Fibroblast of lung (primary cell): ENCODE data around the gene TACC2. TPM values are rescaled to one million over a fixed set of nuclear protein-coding genes. Genes with fewer than 3 reads are reported as not detected.

Experiments
- DNase-seq, 2 donors: peaks; one replicate each; pipeline versions ENCODE4 v3.0.0 to v3.0.0-alpha.2; 2010; ENCODE audit warnings: low read depth in 2 of 2
- H2AFZ ChIP-seq: 2 replicates; pipeline ENCODE4 v1.5.1; 2012; ENCODE audit warnings: low read length, control low read depth, inconsistent platforms
- H3K27ac ChIP-seq: 2 replicates; pipeline ENCODE4 v1.5.1; 2011; ENCODE audit warnings: low read length, control low read depth; ENCODE audit not compliant: insufficient read depth
- H3K27me3 ChIP-seq: 2 replicates; pipeline ENCODE4 v1.5.1; 2011; ENCODE audit warnings: mild to moderate bottlenecking, low read length; ENCODE audit not compliant: control insufficient read depth, insufficient read depth
- H3K36me3 ChIP-seq: 2 replicates; pipeline ENCODE4 v1.5.1; 2011; ENCODE audit warnings: low read length; ENCODE audit not compliant: control insufficient read depth, insufficient read depth
- H3K4me1 ChIP-seq: 2 replicates; pipeline ENCODE4 v1.5.1; 2011; ENCODE audit warnings: low read length; ENCODE audit not compliant: control insufficient read depth, insufficient read depth; ENCODE audit errors: extremely low read depth
- H3K4me2 ChIP-seq: 2 replicates; pipeline ENCODE4 v1.5.1; 2011; ENCODE audit warnings: low read length, control low read depth; ENCODE audit not compliant: insufficient read depth; ENCODE audit errors: extremely low read depth
- H3K4me3 ChIP-seq, 4 experiments: fragments of 200-600 bp in 1 of 4; sonication (generic) in 1 of 4; replicated peaks in 1 of 4; 2 replicates each; pipeline ENCODE4 v1.5.1; 2011 to 2016; ENCODE audit warnings: low read length in 4 of 4, low read depth in 3 of 4, mild to moderate bottlenecking in 3 of 4, control low read depth in 2 of 4, inconsistent platforms in 1 of 4, mixed read lengths in 1 of 4; ENCODE audit not compliant: insufficient read depth in 1 of 4; ENCODE audit errors: control extremely low read depth in 1 of 4
- H3K79me2 ChIP-seq: 2 replicates; pipeline ENCODE4 v1.5.1; 2012; ENCODE audit warnings: mild to moderate bottlenecking, low read length, inconsistent platforms; ENCODE audit not compliant: control insufficient read depth, insufficient read depth
- H3K9ac ChIP-seq: 2 replicates; pipeline ENCODE4 v1.5.1; 2011; ENCODE audit warnings: mild to moderate bottlenecking, low read length, control low read depth; ENCODE audit not compliant: insufficient read depth
- H3K9me3 ChIP-seq: 2 replicates; pipeline ENCODE4 v1.5.1; 2012; ENCODE audit warnings: low read depth, low read length; ENCODE audit not compliant: control insufficient read depth, insufficient read depth
- H4K20me1 ChIP-seq: 2 replicates; pipeline ENCODE4 v1.5.1; 2011; ENCODE audit warnings: low read length; ENCODE audit not compliant: control insufficient read depth, insufficient read depth; ENCODE audit errors: extremely low read depth
- EZH2 ChIP-seq: IDR thresholded peaks from 2 replicates; pipeline ENCODE4 v1.5.1; 2012; ENCODE audit warnings: low read length, control low read depth, mild to moderate bottlenecking; ENCODE audit errors: missing control alignments
- polyA plus RNA-seq, 2 donors: library from polyadenylated mRNA; depleted of rRNA in 1 of 2; stranded (reverse) in 1 of 2; unstranded in 1 of 2; fragments of >200 nt; gene quantifications; 2 replicates each; pipeline ENCODE4 v1.2.1, GENCODE V29; 2011 to 2012; ENCODE audit warnings: missing spikeins in 1 of 2
- total RNA-seq: library from RNA; depleted of rRNA; stranded (reverse); fragments of >200 nt; gene quantifications from 2 replicates; pipeline ENCODE4 v1.2.1, GENCODE V29; 2014
- TF ChIP-seq, protein P1 (sequence below), 2 donors: IDR thresholded peaks in 1 of 2; conservative IDR thresholded peaks in 1 of 2; 1 replicate in 1 of 2; 2 replicates in 1 of 2; pipeline ENCODE4 v1.5.1; 2011 to 2012; ENCODE audit warnings: low read length in 2 of 2, control low read depth in 1 of 2, inconsistent platforms in 1 of 2, low read depth in 1 of 2, mild to moderate bottlenecking in 1 of 2

TACC2 gene
- total and polyA plus RNA-seq, 2 donors (not counting 1 experiment from before 2014, with no cell fraction given), result 7.6 to 13.0 TPM

DNA sequence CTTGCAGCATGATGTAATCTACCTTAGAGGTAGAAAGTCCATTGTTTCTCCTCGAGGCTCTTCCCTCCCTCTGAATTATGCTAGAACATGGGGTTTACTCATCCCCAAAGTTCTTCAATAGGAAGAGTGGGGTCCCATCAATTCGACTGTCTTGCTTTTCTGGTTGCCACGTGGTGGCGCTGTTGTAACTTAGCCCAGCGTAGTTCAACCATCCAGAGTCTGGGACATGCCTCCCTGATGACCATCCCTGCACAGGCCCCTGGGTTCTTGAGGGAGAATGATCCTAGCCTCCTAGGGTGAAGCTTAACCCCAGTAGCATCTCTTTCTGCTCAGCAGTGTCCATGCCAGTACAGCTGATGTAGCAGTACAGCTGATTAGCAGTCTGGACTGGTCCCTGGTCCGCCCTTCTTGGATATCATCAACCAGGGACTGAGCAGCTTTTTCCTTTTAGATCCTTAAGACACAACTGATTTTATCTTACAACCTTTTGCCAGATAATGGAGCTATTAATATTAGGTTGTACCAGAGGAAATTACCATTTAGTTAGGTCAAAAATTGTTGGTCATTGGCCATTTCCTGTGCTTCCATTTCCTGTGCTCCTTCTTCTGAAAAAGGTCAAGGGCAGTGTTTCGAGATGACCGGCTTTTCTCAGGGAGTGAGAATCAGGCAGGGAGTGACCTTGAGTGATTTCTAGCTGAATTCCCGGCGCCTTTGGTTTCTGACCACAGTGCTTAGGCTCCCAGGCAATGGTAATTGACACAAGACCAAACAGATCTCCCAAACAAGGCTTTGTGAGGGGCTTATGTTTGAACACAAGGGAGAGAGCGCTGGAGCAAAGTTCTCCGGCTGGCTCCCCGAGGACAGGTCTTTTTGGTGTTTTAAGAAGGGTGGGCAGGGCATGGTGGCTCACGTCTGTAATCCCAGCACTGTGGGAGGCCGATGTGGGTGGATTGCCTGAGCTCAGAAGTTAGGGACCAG, 65.4 kb downstream of the TACC2 start:
- H2AFZ ChIP-seq, result no peak overlapping the region
- TF ChIP-seq EZH2, result no peak
- TF ChIP-seq, protein P1, sequence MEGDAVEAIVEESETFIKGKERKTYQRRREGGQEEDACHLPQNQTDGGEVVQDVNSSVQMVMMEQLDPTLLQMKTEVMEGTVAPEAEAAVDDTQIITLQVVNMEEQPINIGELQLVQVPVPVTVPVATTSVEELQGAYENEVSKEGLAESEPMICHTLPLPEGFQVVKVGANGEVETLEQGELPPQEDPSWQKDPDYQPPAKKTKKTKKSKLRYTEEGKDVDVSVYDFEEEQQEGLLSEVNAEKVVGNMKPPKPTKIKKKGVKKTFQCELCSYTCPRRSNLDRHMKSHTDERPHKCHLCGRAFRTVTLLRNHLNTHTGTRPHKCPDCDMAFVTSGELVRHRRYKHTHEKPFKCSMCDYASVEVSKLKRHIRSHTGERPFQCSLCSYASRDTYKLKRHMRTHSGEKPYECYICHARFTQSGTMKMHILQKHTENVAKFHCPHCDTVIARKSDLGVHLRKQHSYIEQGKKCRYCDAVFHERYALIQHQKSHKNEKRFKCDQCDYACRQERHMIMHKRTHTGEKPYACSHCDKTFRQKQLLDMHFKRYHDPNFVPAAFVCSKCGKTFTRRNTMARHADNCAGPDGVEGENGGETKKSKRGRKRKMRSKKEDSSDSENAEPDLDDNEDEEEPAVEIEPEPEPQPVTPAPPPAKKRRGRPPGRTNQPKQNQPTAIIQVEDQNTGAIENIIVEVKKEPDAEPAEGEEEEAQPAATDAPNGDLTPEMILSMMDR (conservative IDR thresholded peaks at IDR 0.05 in 1 of 2, IDR thresholded peaks at IDR 0.05 in 1 of 2; ENCODE audit: low read depth in 1 of 2, low read length in 2 of 2), result peak; percentile 70 to 83

DNA sequence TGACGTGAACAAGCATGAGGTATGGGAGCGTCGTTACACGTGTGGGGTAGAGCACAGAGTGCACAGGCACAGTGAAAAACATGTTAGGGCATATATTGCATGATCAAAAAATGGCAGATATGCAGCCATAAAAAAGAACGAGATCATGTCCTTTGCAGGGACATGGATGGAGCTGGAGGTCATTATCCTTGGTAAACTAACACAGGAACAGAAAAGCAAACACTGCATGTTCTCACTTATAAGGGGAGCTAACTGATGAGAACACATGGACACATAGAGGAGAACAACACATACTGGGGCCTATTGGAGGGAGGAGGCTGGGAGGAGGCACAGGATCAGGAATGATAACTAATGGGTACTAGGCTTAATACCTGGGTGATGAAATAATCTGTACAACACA, 66.3 kb downstream of the TACC2 start:
- H3K27ac ChIP-seq, result no peak overlapping the region
- H2AFZ ChIP-seq, result no peak overlapping the region
- H3K79me2 ChIP-seq, result no peaks in the 10 kb centered on the region
- no peaks in the 10 kb centered on the region for H3K4me1 ChIP-seq
- DNase-seq, result no peak
- H3K4me2 ChIP-seq, result no peak overlapping the region
- no peak overlapping the region for H3K9ac ChIP-seq
- no peaks in the 10 kb centered on the region for H4K20me1 ChIP-seq
- H3K4me3 ChIP-seq, result no peak overlapping the region
- no peaks in the 10 kb centered on the region for H3K27me3 ChIP-seq
- no peak for TF ChIP-seq EZH2
- TF ChIP-seq, protein P1 (conservative IDR thresholded peaks at IDR 0.05 in 1 of 2, IDR thresholded peaks at IDR 0.05 in 1 of 2; ENCODE audit: low read depth in 1 of 2, low read length in 2 of 2), result no peak
- H3K36me3 ChIP-seq, result no peaks in the 10 kb centered on the region
- H3K9me3 ChIP-seq, result no peaks in the 10 kb centered on the region

More for the DNA sequence above, 65.4 kb downstream of the TACC2 start:
- no peak overlapping the region for H3K4me2 ChIP-seq
- no peaks in the 10 kb centered on the region for H3K9me3 ChIP-seq
- no peaks in the 10 kb centered on the region for H3K79me2 ChIP-seq
- no peak overlapping the region for H3K9ac ChIP-seq
- no peaks in the 10 kb centered on the region for H3K27me3 ChIP-seq
- no peaks in the 10 kb centered on the region for H3K36me3 ChIP-seq
- peak; percentile 48 to 84 for DNase-seq
- no peaks in the 10 kb centered on the region for H3K4me1 ChIP-seq
- no peak overlapping the region for H3K4me3 ChIP-seq
- H3K27ac ChIP-seq, result no peak overlapping the region
- H4K20me1 ChIP-seq, result no peaks in the 10 kb centered on the region

DNA sequence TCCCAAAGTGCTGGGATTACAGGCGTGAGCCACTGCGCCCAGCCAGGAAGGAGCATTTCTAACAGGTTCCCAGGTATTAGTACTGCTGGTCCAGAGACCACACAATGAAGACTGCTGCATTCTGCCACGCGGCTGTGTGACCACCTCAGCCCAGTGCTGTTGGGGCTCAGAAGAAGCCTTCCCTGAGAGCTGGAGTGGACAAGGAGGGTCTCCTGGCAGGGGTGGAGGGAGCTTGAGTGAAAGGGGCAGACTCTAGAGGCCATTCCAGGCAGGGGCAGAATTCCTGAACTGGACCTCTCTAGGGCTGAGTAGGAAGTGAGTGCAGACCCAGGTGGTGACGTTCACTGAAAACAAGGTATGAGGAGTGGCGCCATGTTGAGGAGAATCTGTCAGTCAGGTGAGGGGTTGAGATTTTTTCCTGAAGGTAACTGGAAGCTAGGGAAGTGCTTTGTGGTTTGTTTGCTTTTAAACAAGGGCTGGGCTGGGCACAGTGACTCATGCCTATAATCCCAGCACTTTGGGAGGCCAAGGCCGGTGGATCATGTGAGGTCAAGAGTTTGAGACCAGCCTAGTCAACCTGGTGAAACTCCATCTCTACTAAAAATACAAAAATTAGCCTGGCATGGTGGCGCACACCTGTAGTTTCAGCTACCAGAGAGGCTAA, 67.6 kb downstream of the TACC2 start:
- Histone ChIP-seq H2AFZ (no peak overlapping the region), H3K27me3 (no peaks in the 10 kb centered on the region), H3K9me3 (no peaks in the 10 kb centered on the region), H3K79me2 (no peaks in the 10 kb centered on the region), H3K4me1 (no peaks in the 10 kb centered on the region), H3K4me3 (no peak overlapping the region), H3K27ac (no peak overlapping the region), H3K4me2 (no peak overlapping the region), H3K9ac (no peak overlapping the region), H4K20me1 (no peaks in the 10 kb centered on the region), H3K36me3 (no peaks in the 10 kb centered on the region)
- DNase-seq, result no peak
- no peak for TF ChIP-seq EZH2
